Fibroblast of pulmonary artery (primary cell): Measurements from ENCODE around the gene SLC6A6.

Source experiments
- DNase-seq: peaks from one replicate; pipeline ENCODE4 v3.0.0-alpha.2; 2010; ENCODE audit warnings: low read depth
- H3K4me3 ChIP-seq: replicated peaks from 2 replicates; pipeline ENCODE4 v1.5.1; 2011; ENCODE audit warnings: low read depth, mild to moderate bottlenecking, control low read depth, low read length, moderate library complexity
- TF ChIP-seq, protein P1 (sequence below): IDR thresholded peaks from 2 replicates; pipeline ENCODE4 v1.5.1; 2011; ENCODE audit warnings: mild to moderate bottlenecking, control low read depth, low read length, inconsistent platforms; ENCODE audit errors: missing control alignments

Gene SLC6A6

DNA sequence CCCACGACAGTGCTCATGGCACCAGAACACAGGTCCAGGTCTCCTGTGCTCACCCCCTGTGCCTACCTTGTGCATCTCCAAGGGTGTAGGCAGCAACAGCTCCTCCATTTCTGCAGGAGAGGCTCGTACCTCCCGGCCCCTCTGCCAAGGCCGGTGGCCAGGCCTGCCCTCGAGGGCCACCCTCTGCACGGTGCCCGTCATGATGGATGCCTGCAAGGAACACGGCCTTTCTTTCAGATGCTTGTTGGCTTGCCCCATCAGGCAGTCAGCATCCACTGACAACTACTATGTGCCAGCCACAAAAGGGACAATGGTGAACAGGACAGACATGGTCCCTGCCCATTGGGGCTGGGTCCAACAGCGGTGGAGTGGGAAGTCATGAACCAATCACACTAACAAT, 93.9 kb downstream of the SLC6A6 start:
- TF ChIP-seq, protein P1, sequence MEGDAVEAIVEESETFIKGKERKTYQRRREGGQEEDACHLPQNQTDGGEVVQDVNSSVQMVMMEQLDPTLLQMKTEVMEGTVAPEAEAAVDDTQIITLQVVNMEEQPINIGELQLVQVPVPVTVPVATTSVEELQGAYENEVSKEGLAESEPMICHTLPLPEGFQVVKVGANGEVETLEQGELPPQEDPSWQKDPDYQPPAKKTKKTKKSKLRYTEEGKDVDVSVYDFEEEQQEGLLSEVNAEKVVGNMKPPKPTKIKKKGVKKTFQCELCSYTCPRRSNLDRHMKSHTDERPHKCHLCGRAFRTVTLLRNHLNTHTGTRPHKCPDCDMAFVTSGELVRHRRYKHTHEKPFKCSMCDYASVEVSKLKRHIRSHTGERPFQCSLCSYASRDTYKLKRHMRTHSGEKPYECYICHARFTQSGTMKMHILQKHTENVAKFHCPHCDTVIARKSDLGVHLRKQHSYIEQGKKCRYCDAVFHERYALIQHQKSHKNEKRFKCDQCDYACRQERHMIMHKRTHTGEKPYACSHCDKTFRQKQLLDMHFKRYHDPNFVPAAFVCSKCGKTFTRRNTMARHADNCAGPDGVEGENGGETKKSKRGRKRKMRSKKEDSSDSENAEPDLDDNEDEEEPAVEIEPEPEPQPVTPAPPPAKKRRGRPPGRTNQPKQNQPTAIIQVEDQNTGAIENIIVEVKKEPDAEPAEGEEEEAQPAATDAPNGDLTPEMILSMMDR = no peak
- no peak for DNase-seq
- H3K4me3 ChIP-seq = no peak overlapping the region

DNA sequence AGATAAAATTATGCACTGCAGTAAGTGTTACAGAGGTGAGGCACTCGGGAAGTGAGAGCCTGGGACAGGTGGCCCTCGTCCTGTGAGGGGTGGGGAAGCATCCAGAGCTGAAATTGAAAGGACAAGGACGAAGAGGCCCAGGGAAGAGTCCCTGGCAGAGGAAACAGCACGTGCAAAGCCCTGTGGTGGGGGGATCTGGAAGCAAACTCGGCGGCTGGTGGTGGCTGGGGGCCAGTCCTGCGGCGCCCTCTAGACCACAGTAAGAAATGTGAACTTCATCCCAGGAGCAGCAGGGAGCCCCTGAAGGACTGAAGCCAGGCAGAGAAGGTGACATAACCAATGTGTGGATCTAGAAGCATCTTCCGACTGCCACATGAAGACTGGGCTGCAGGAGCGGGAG, 94.9 kb downstream of the SLC6A6 start:
- TF ChIP-seq, protein P1 = no peak
- no peak for DNase-seq
- H3K4me3 ChIP-seq = no peak overlapping the region

DNA sequence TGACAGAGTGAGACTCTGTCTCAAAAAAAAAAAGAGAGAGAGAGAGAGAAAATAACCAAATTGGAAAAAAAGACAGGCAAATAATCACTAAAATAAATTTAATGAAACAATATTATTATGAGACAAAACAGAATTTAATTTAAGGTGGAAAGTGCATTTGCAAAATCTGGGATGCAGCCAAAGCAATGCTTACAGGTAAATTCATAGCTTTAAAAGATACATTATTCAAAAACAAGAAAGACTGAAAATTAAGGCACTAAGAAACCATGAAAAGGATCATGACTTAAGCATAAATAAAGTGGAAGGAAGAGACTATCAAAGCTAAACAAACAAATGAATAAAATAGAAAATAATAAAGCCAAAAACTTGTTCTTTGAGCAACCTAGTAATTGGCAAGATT, 100.1 kb downstream of the SLC6A6 start:
- no peak overlapping the region for H3K4me3 ChIP-seq
- DNase-seq = no peak
- TF ChIP-seq, protein P1 = no peak

DNA sequence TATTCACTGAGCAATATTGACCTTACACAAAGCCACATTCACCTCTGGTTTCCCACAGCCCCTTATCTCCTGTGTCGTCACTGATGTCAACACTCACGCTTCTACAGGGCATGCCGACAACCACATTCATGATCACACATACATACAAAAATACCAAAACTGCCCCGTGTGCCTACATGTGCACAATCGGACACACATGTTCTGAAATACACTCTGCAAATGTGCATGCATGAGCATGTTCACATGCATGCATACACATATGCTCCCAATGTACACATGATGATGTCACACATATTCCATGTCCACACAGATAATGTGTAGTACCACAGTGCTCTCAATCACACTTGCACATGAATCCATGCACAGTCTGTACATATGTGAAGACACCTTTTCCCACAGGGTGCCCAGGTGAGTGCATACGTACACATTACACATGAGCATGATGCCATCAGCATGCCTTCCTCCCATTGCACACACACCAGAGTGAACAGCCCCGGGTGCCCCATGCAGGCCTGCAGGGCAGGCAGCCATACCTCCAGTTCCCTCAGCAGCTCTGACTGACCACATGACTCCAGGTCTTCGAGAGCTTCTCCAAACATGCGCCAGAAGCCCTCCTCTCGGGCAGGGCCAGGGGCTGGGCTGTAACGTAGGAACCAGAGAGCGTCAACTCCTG, 100.8 kb downstream of the SLC6A6 start:
- TF ChIP-seq, protein P1 = no peak
- no peak overlapping the region for H3K4me3 ChIP-seq
- DNase-seq = no peak

DNA sequence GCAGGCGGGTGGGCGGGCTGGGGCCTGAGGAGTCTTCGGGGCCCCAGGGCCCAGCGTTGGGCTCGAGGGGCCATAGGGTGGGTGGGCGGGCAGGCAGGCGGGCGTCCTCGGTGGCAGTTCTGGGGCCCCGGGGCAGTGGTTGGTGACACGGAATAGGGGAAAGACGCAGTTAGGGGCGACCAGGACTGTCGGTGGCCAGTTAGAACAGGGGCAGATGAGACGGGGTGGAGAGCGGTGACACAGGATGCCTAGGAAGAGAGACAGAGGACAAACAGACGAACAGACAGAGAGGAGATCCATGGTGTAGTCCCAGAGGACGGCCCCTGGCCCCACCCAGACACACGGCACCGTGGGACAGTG, 101.3 kb downstream of the SLC6A6 start:
- TF ChIP-seq, protein P1 = no peak
- no peak for DNase-seq
- no peak overlapping the region for H3K4me3 ChIP-seq

DNA sequence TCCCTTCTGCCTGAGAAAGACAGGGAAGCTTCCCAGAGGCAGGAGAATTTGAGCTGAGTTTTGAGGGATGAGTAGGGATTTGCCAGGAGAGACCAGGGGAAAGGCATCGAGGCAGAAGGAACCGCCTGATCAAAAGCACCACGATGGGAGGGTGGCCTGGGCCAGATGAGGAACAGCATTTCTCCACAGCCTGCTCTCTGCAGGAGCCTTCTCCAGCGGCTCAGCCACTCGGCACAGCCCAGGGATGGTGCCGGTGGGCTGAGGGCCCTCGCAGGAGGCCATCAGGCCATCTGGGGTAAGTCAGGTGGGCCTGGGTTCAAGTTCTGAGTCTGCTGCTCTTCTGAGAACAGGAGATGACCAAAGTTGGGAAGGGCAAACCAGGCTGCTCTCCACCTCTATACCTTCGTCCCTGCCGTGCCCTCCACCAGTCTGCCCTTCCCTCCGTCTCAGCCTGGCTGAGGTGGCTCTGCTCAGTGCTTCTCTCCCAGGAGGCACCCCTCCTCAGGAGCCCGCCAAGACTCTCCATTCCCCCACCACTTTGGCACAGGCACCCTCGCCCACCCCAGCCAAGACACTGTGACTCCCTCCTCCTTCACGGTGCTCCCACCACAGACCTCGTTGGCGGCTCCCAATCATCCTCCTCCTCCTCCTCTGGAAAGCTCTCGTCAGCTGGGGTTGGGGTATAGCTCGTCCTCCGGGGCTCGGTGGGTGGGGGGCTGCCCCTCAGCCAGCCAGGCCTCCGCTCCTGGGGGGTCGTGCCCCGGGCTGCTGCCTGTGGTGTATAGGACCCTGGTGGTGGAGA, 102.8 kb downstream of the SLC6A6 start:
- no peak for DNase-seq
- TF ChIP-seq, protein P1 = no peak

More for the DNA sequence above, 102.8 kb downstream of the SLC6A6 start:
- no peak overlapping the region for H3K4me3 ChIP-seq
